ENCODE measurements around the gene LIM2. TPM values are rescaled to one million over a fixed set of nuclear protein-coding genes. Genes with fewer than 3 reads are reported as not detected.

The LIM2 gene
- total RNA-seq, 1 donor from 2014 or later = not detected

DNA sequence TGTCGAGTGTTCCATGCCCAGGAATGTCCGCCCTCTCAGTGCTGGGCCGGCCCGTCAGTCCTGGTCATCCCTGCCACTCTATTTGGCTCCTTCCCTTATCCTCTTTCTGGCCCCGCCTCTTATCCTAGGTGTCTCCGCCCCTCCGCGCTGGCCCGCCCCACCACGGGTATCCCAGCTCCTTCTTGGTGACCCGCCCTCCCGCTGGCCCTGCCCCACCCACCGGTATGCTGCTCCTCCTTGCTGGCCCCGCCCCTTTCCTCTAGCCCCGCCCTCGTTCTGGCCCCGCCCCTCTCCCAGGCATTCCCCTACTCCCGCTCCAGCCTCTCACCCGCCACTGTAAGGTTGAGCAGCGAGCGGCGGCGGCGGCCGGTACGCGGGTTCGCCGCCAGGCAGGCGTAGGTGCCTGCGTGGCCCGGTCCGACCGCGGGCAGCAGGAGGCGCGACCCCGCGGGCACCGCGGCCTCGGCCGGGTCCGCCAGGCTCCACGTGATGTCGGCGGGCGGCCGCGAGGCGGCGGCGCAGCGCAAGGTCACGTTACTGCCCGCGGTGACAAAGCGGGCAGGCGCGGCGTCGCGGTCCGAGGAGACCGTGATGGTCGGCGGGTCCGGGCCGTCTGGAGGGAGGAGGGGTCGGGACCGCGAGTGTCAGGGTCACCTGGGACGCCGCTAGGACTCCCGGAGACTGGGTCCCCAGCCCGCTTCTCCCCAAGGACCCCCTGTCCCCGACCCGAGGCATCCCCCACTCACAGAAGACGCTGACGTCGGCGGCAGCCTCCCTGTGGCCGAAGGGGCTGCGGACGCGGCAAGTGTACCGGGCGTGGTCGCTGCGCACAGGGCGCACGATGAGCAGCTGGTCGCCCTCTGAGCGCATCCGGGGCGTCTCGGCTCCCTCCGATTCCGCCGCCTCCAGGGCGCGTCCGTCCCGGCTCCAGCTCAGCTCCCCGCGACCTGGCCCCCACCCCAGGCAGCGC is 47.8 kb downstream of the LIM2 start:
- H3K9me3 Mint-ChIP-seq (ENCODE audit: low read depth) = no peaks in the 10 kb centered on the region
- DNase-seq (ENCODE audit: low spot score, unreplicated experiment) = peak; percentile 93
- H3K27me3 Mint-ChIP-seq = peaks cover 25% of the 10 kb centered on the region
- peak overlapping the region; percentile 93 for H3K27ac Mint-ChIP-seq
- peaks cover 5% of the 10 kb centered on the region for H3K4me1 Mint-ChIP-seq (ENCODE audit: low read depth)
- TF ChIP-seq, protein P1, sequence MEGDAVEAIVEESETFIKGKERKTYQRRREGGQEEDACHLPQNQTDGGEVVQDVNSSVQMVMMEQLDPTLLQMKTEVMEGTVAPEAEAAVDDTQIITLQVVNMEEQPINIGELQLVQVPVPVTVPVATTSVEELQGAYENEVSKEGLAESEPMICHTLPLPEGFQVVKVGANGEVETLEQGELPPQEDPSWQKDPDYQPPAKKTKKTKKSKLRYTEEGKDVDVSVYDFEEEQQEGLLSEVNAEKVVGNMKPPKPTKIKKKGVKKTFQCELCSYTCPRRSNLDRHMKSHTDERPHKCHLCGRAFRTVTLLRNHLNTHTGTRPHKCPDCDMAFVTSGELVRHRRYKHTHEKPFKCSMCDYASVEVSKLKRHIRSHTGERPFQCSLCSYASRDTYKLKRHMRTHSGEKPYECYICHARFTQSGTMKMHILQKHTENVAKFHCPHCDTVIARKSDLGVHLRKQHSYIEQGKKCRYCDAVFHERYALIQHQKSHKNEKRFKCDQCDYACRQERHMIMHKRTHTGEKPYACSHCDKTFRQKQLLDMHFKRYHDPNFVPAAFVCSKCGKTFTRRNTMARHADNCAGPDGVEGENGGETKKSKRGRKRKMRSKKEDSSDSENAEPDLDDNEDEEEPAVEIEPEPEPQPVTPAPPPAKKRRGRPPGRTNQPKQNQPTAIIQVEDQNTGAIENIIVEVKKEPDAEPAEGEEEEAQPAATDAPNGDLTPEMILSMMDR (IDR thresholded peaks at IDR 0.05; ENCODE audit: unreplicated experiment) = peak; percentile 35
- peak overlapping the region; percentile 80 for H3K4me3 Mint-ChIP-seq (ENCODE audit: low read depth)
- peaks cover 4% of the 10 kb centered on the region for H3K36me3 Mint-ChIP-seq (ENCODE audit: insufficient read depth)

DNA sequence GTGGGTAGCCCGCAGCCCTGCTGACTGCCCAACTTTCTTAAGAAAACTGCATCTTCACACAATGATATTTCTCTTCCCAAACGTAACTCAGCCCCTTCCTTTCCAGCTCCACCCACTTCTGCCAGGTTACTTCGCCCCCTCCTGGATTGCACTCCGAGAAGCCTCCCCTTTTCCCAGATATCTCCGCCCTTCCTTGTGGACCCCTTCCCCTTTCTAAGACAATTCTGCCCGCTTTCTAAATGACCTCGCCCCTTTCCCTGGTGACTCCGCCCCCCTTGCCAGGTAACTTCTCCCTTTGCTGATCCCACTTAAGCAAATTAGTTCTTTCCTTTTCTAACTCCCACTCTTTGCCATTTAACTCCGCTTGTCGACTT is 48.5 kb downstream of the LIM2 start:
- peaks cover 5% of the 10 kb centered on the region for H3K4me1 Mint-ChIP-seq (ENCODE audit: low read depth)
- peak overlapping the region; percentile 80 for H3K4me3 Mint-ChIP-seq (ENCODE audit: low read depth)
- H3K36me3 Mint-ChIP-seq (ENCODE audit: insufficient read depth) = no peaks in the 10 kb centered on the region
- H3K27ac Mint-ChIP-seq = peak overlapping the region; percentile 93
- TF ChIP-seq, protein P1 (IDR thresholded peaks at IDR 0.05; ENCODE audit: unreplicated experiment) = no peak
- DNase-seq (ENCODE audit: low spot score, unreplicated experiment) = no peak
- no peaks in the 10 kb centered on the region for H3K9me3 Mint-ChIP-seq (ENCODE audit: low read depth)
- peaks cover 25% of the 10 kb centered on the region for H3K27me3 Mint-ChIP-seq

DNA sequence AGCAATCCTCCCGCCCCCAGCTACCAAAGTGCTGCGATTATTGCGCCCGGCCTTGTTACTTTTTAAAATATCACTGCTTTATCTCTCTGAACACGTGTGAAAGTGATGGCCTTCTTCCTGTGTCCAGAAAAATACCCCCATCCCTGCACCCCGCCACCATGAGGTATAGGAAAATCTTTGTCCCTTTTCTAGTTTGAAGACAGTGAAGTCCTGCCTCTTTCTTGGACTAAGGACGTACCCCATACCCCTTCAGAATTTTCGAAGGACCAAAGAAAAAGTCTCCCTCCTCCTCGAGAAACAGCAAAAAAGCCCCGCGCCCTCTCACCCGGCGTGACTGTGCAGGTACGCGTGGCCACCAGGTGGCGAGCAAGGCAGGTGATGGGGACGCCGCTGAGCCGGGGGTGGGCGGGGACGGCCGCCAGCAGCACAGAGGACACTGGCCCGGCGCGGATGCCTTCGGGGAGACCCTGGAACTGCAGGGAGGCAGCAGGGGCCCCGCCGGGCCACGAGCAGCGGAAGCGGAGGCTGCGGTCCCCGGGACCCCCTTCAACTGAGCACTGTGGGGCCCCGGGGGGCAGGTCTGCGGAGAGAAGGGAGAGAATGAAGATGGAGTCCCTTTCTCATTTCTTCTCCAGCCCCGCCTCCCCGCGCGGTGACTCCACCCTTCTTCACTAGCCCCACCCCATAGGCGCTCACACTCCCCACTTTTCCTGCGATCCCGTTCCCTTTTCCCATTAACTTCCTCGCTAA is 49.0 kb downstream of the LIM2 start:
- H3K4me3 Mint-ChIP-seq (ENCODE audit: low read depth) = peak overlapping the region; percentile 80
- TF ChIP-seq, protein P1 (IDR thresholded peaks at IDR 0.05; ENCODE audit: unreplicated experiment) = peak; percentile 92
- DNase-seq (ENCODE audit: low spot score, unreplicated experiment) = peak; percentile 88
- H3K4me1 Mint-ChIP-seq (ENCODE audit: low read depth) = peaks cover 5% of the 10 kb centered on the region
- peak overlapping the region; percentile 93 for H3K27ac Mint-ChIP-seq
- no peaks in the 10 kb centered on the region for H3K9me3 Mint-ChIP-seq (ENCODE audit: low read depth)
- peaks cover 25% of the 10 kb centered on the region for H3K27me3 Mint-ChIP-seq
- H3K36me3 Mint-ChIP-seq (ENCODE audit: insufficient read depth) = no peaks in the 10 kb centered on the region

DNA sequence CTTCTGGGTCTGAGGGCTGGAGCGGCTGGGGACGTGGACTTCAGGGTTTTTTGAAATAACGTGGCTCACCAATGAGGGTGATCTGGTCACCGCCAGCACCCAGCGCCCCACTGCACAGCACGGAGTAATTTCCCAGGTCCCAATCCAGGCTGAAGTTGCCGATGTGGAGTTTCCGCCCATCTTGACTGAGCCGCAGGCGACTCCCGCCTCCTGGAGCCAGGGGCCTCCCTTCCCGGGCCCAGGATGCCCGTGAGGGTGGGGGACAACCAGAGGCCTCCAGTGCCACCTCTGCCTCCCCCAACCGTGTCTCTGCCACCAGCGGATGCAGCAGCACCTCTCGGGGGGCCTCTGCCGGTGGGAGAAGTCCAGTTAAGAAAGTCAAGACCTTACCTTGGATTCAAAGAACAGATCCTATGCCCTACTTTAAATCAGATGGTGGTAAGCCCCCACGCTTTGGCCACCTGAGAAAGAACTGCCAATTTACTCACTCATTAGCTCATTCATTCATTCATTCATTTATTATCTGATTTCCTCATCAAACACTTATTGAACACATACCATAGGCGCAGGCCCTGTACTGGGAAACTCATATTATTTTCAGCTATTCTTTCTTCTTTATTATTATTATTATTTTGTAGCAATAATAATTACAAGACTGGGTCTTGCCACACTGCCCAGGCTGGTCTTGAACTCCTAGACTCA is 49.8 kb downstream of the LIM2 start:
- H3K27ac Mint-ChIP-seq = no peak overlapping the region
- TF ChIP-seq, protein P1 (IDR thresholded peaks at IDR 0.05; ENCODE audit: unreplicated experiment) = no peak
- H3K4me1 Mint-ChIP-seq (ENCODE audit: low read depth) = peaks cover 5% of the 10 kb centered on the region
- H3K27me3 Mint-ChIP-seq = peaks cover 23% of the 10 kb centered on the region
- DNase-seq (ENCODE audit: low spot score, unreplicated experiment) = no peak
- no peaks in the 10 kb centered on the region for H3K9me3 Mint-ChIP-seq (ENCODE audit: low read depth)
- no peaks in the 10 kb centered on the region for H3K36me3 Mint-ChIP-seq (ENCODE audit: insufficient read depth)
- peak overlapping the region; percentile 80 for H3K4me3 Mint-ChIP-seq (ENCODE audit: low read depth)

Measured in progenitor cell of endocrine pancreas (in vitro differentiated cells).